Upper lobe of left lung (tissue), 6 donors: ENCODE data around the gene CHIC2. TPM values are rescaled to one million over a fixed set of nuclear protein-coding genes. Genes with fewer than 3 reads are reported as not detected.
A peak's percentile ranks its signal among the peaks of the same experiment; 100 is the strongest.

Experiments used
- ATAC-seq, 2 donors: fragments of 200-7000 bp; cut with Tn5 transposase; one replicate each; pipeline ENCODE4 v1.9.1; 2022; ENCODE audit warnings: mild to moderate bottlenecking in 2 of 2, moderate library complexity in 2 of 2; ENCODE audit not compliant: low FRiP score in 2 of 2
- DNase-seq, 2 donors: peaks; one replicate each; pipeline ENCODE4 v3.0.0-alpha.2; 2019 to 2020
- H3K27ac ChIP-seq, 4 donors: fragments of 200-600 bp; sonication (generic); one replicate each; pipeline ENCODE4 v1.5.1; 2016 to 2019
- H3K27me3 ChIP-seq, 4 donors: fragments of 200-600 bp; sonication (generic); one replicate each; pipeline ENCODE4 v1.5.1; 2017 to 2019
- H3K36me3 ChIP-seq, 4 donors: fragments of 200-600 bp; sonication (generic); one replicate each; pipeline ENCODE4 v1.5.1; 2016 to 2019
- H3K4me1 ChIP-seq, 4 donors: fragments of 200-600 bp; sonication (generic); one replicate each; pipeline ENCODE4 v1.5.1; 2018 to 2019
- H3K4me3 ChIP-seq, 4 donors: fragments of 200-600 bp; sonication (generic); one replicate each; pipeline ENCODE4 v1.5.1; 2017 to 2019; ENCODE audit warnings: mild to moderate bottlenecking in 2 of 4, moderate library complexity in 1 of 4
- H3K9me3 ChIP-seq, 4 donors: fragments of 200-600 bp; sonication (generic); one replicate each; pipeline ENCODE4 v1.5.1; 2018 to 2019
- EP300 ChIP-seq, 4 donors: sonication (generic); formaldehyde crosslinking; IDR thresholded peaks; one replicate each; pipeline ENCODE4 v1.5.1; 2017; ENCODE audit warnings: antibody characterized with exemption in 4 of 4, control low read depth in 2 of 4
- POLR2A ChIP-seq, 4 donors: fragments of 450-650 bp; IDR thresholded peaks; one replicate each; pipeline ENCODE4 v1.5.1; 2016 to 2017; ENCODE audit warnings: antibody characterized with exemption in 4 of 4, mild to moderate bottlenecking in 2 of 4
- POLR2AphosphoS5 ChIP-seq, 2 donors: sonication (generic); formaldehyde crosslinking; IDR thresholded peaks; one replicate each; pipeline ENCODE4 v1.5.1; 2017; ENCODE audit warnings: antibody characterized with exemption in 2 of 2
- WGBS, 2 donors: methylation state at CpG; one replicate each; pipeline ENCODE4 v1.1.5; 2017 to 2018; 5-methylcytosine and 5-hydroxymethylcytosine counted together
- total RNA-seq, 6 donors: library from RNA; depleted of rRNA in 4 of 6; stranded (reverse); fragments of >200 nt in 4 of 6; gene quantifications; one replicate each; pipeline versions ENCODE4 v1.1.0 to v1.2.1, GENCODE V29; 2016 to 2021
- TF ChIP-seq, protein P1 (sequence below), 6 experiments: fragments of 450-650 bp in 4 of 6; fragments of 200-600 bp in 2 of 6; sonication (generic) in 2 of 6; IDR thresholded peaks; one replicate each; pipeline ENCODE4 v1.5.1; 2016 to 2019; ENCODE audit warnings: antibody characterized with exemption in 6 of 6
- donor health status: DM: no; HTN: no; CAD: no; lungs with moderate emphysema.
- donor health status: DM: no; HTN: yes; CAD: no; lungs with severe emphysema.

CHIC2 gene
- total RNA-seq, 6 donors from 2014 or later, result 22.5 to 93.2 (median 37.6) TPM

DNA sequence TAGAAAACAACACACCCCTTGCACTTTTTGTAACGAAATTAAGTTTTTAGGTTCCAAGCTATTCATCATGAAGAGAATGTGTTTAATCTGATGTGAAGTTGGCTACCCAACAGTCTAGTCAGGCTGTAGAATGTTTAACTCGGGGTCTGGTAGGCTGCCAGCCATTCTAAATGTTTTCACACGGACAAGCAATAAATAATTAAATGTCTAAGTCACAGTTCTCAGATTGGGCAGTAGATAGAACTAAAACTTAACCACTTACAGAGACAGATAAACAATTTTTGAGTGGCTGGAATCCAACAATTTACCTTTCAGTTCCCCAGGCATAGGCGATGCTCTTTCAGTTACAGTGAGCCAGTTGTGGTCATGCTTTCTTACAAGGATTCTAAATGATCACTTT lies 66.5 kb downstream of the CHIC2 start:
- Histone ChIP-seq H3K36me3 (peaks cover 0 to 5% (median 0%) of the 10 kb centered on the region in 4 donors), H3K27me3 (no peaks in the 10 kb centered on the region), H3K4me1 (peaks cover 0 to 3% (median 0%) of the 10 kb centered on the region in 4 donors), H3K9me3 (no peaks in the 10 kb centered on the region), H3K4me3 (no peak overlapping the region), H3K27ac (no peak overlapping the region)
- no peak for TF ChIP-seq EP300 (IDR thresholded peaks at IDR 0.05)
- TF ChIP-seq, protein P1, sequence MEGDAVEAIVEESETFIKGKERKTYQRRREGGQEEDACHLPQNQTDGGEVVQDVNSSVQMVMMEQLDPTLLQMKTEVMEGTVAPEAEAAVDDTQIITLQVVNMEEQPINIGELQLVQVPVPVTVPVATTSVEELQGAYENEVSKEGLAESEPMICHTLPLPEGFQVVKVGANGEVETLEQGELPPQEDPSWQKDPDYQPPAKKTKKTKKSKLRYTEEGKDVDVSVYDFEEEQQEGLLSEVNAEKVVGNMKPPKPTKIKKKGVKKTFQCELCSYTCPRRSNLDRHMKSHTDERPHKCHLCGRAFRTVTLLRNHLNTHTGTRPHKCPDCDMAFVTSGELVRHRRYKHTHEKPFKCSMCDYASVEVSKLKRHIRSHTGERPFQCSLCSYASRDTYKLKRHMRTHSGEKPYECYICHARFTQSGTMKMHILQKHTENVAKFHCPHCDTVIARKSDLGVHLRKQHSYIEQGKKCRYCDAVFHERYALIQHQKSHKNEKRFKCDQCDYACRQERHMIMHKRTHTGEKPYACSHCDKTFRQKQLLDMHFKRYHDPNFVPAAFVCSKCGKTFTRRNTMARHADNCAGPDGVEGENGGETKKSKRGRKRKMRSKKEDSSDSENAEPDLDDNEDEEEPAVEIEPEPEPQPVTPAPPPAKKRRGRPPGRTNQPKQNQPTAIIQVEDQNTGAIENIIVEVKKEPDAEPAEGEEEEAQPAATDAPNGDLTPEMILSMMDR (IDR thresholded peaks at IDR 0.05), result no peak
- no peak for TF ChIP-seq POLR2AphosphoS5 (IDR thresholded peaks at IDR 0.05)
- TF ChIP-seq POLR2A (IDR thresholded peaks at IDR 0.05), result no peak
- ATAC-seq, result no peak
- no peak for DNase-seq
- 59 to 64% methylated on average over 4 of the region's 4 CpGs for WGBS, 2 donors

DNA sequence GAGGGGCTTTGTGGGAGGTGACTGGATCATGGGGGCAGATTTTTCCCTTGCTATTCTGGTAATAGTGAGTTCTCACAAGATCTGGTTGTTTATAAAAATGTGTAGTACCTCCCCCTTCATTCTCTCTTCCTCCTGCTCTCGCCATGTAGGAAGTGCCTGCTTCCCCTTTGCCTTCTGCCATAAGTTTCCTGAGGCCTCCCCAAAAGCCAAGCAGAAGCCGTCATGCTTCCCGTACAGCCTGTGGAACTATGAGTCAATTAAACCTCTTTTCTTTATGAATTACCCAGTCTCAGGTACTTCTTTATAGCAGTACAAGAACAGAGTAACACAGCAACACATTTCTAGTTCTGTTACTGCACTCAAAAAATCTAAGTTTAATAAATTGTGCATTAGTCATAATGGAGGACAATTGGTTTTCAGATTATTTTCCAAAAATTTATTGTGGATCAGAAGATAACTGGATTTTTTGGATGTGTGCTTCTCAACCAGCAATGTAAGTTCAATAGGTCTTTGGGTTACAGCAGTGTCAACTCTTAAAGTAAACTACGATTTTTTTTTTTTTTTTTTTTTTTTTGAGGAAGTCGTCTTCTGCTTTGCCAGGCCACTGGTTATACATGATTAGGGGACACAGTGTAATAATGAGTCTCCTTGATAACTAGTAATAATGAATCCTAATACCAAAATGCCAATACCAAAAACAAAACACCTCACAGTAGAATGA lies 69.9 kb downstream of the CHIC2 start:
- Histone ChIP-seq H3K9me3 (no peaks in the 10 kb centered on the region), H3K36me3 (peaks cover 0 to 5% (median 0%) of the 10 kb centered on the region in 4 donors), H3K27ac (no peak overlapping the region), H3K27me3 (no peaks in the 10 kb centered on the region), H3K4me1 (peaks cover 0 to 3% (median 0%) of the 10 kb centered on the region in 4 donors), H3K4me3 (no peak overlapping the region)
- WGBS, 2 donors, result 65 to 67% methylated on average over 5 of the region's 5 CpGs
- DNase-seq (peak in 1 of 2 donors; percentile 36), ATAC-seq (no peak)
- TF ChIP-seq EP300 (IDR thresholded peaks at IDR 0.05) (no peak), POLR2AphosphoS5 (IDR thresholded peaks at IDR 0.05) (no peak), POLR2A (IDR thresholded peaks at IDR 0.05) (no peak)
- TF ChIP-seq, protein P1 (IDR thresholded peaks at IDR 0.05), result no peak

DNA sequence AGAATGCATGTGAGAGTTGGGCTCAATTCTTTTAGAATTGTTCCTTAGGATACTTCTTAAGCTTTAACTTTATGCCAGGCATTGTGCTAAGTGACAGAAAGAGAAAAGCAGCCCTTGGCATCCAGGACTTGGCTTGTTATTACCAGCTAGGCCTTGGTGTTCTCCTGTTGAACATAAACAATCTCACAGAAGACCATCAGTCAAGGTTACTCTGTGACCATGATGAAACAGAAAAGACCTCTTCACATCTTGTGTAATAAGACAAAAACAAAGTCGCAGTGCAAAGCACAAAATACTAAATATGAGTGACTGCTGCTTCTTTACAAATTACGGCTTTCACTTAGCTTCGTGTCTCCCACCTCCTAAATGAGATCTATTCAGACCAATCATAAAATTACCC lies 71.6 kb downstream of the CHIC2 start:
- Histone ChIP-seq H3K4me3 (no peak overlapping the region), H3K4me1 (peaks cover 0 to 3% (median 0%) of the 10 kb centered on the region in 4 donors), H3K9me3 (no peaks in the 10 kb centered on the region), H3K36me3 (no peaks in the 10 kb centered on the region), H3K27me3 (no peaks in the 10 kb centered on the region), H3K27ac (no peak overlapping the region)
- 92 to 93% methylated on average over 3 of the region's 3 CpGs for WGBS, 2 donors
- ATAC-seq (no peak), DNase-seq (no peak)
- TF ChIP-seq POLR2AphosphoS5 (IDR thresholded peaks at IDR 0.05) (no peak), POLR2A (IDR thresholded peaks at IDR 0.05) (no peak), EP300 (IDR thresholded peaks at IDR 0.05) (no peak)
- TF ChIP-seq, protein P1 (IDR thresholded peaks at IDR 0.05), result no peak

DNA sequence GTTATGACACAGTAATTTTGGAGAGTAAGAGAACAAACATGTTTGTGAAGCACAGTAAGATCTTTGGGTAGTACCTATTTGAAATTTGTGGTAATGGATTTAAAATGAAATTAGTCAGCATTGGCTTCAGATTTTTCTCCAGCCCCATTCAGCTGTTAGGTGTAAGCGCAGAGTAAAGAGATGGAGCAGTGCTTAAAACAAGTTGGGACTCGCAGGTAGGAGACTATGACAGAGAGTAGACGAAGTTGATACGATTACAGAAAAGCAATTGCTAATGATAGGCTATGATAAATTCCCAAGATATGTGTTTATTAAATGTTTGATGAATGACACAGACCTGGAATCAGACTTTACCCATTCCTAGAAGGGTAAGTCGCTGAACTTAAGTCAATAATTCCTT lies 72.6 kb downstream of the CHIC2 start:
- Histone ChIP-seq H3K9me3 (no peaks in the 10 kb centered on the region), H3K36me3 (no peaks in the 10 kb centered on the region), H3K4me1 (peaks cover 0 to 3% (median 0%) of the 10 kb centered on the region in 4 donors), H3K4me3 (no peak overlapping the region), H3K27me3 (no peaks in the 10 kb centered on the region), H3K27ac (no peak overlapping the region)
- ATAC-seq, result no peak
- no peak for TF ChIP-seq POLR2A (IDR thresholded peaks at IDR 0.05)
- no peak for TF ChIP-seq POLR2AphosphoS5 (IDR thresholded peaks at IDR 0.05)
- TF ChIP-seq EP300 (IDR thresholded peaks at IDR 0.05), result no peak
- TF ChIP-seq, protein P1 (IDR thresholded peaks at IDR 0.05), result no peak
- no peak for DNase-seq
- WGBS, 2 donors, result 96 to 97% methylated on average over 5 of the region's 5 CpGs

DNA sequence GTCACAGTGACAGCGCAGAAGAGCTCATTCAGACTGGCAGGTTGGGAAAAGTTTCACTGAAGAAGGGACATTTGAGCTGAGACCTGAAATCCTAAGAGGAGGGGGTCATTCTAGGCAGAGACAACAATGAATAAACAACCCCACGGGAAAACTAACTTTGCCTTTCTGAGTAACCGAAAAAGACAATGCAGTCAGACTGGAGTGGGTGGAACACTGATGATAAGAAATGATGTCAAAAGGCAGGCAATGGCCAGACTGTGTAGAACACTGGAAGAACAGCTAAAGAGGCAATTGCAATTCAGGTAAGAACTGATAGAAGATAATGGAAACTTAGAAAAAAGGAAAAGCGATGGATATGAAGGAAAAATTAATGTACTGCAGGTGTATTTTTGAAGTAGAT lies 73.8 kb downstream of the CHIC2 start:
- no peaks in the 10 kb centered on the region for H3K9me3 ChIP-seq
- DNase-seq (no peak), ATAC-seq (no peak)
- 65 to 73% methylated on average over 4 of the region's 4 CpGs for WGBS, 2 donors
- H3K36me3 ChIP-seq, result no peaks in the 10 kb centered on the region
- no peaks in the 10 kb centered on the region for H3K27me3 ChIP-seq
- H3K4me1 ChIP-seq, result peaks cover 0 to 3% (median 0%) of the 10 kb centered on the region in 4 donors
- H3K27ac ChIP-seq, result no peak overlapping the region
- TF ChIP-seq, protein P1 (IDR thresholded peaks at IDR 0.05), result no peak
- TF ChIP-seq POLR2AphosphoS5 (IDR thresholded peaks at IDR 0.05), result no peak
- TF ChIP-seq EP300 (IDR thresholded peaks at IDR 0.05), result no peak
- TF ChIP-seq POLR2A (IDR thresholded peaks at IDR 0.05), result no peak
- H3K4me3 ChIP-seq, result no peak overlapping the region
